GM18520 (cell line): Measurements from ENCODE around the gene CDC73.
"Not testable (repeated sequence)": the region's sequence is repeated elsewhere in the genome, so short reads cannot be mapped to it uniquely, and the experiment has no call there.

ENCODE experiments used
- ATAC-seq: cut with Tn5 transposase; IDR thresholded peaks from one replicate; pipeline ENCODE4 v1.9.1; 2021; ENCODE audit not compliant: unreplicated experiment

CDC73 gene

DNA sequence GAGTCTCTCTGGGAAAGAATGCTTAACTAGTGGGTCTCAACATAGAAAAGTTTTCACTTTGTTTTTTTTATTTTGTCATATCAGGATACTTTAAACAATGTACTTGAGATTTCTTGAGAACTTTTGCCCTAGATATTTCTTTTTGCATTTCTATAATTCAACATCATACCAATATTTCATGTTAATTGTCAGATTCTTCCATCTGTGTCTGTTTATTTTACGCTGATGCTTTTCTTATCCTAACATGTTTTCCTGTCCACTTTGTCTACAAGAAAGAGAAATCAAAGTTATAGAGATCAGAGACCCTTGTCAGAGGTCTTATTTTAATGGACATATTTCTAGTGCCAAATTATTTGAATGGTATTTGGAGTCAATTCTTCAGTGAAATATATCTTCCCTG, 160.1 kb downstream of the CDC73 start:
- no peak for ATAC-seq

DNA sequence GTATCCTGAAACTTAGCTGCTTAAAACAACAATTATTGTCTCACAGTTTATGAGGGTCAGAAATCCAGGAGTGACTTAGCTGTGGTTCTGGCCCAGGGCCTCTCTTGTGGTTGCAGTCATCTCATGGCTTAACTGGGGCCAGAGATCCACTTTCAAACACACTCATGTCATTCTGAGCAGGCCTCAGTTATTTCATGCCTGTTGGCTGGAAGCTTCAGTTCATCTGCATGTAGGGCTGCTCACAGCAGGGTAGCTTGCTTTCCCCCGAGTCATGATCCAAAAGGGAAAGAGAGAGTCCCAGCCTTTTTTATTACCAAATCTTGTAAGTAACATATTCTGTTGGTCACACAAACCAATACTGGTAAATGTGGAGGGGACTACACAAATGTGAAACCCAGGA, 161.2 kb downstream of the CDC73 start:
- no peak for ATAC-seq

DNA sequence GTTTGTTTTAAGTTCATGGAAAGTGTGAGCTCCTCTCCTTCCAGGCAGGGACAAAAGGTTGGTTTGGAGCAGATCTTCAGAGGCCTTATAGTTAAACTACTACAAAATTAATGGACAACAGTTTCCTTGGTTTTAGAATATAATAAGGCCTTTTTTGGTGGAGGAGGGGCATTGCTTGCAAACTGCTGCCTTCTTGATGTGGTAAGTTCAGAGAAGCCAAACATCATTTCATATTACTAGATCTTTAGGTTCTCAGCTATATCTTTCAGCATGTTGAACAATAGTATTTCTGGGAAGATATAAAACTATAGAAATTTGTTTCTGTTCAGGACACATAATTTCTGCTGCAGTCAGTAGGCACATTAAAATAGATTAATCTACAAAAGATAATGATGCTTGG, 162.4 kb downstream of the CDC73 start:
- no peak for ATAC-seq

DNA sequence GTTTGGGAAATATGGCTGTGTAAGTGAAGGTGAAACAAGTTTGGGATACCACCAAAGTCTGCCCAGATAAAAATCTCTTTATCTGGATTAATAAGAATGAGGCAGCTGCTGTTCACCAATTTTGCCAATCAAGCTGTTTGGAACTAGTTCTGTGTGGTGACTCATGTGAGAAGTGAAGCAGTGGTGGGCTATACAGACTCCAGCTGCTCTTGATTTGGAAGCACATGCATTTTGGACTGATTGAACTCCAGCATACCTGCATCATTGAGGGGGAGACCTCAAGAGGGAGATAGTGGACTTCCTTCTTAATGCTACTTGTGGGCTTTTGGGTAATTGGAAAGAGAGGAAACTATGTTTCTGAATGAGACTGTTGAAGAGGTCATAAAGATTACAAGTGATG, 163.8 kb downstream of the CDC73 start:
- ATAC-seq = no peak

DNA sequence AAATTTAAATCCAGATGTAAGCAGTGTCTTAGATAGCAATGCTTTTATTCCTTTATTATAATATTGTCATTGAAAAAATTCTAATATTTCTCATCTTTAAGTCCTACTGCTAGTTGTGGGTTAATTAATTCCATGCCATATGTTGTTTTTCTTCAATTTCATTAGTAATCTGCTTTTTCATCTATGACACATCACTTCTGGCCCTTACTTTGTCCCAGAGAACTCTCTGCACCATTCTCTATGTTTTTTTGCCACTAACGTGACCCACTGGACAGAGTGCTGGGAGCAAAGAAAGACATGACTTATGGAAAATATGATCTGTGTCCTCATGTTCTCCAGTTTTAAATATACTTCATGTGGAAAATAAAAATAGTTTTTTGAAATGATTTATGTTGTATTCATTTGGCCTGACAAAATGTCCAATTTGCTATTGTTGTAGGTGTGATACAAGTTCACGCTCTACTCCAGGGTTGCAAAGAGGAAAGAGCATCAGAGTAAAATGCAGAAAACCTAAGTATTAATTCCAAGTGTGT, 166.8 kb downstream of the CDC73 start:
- ATAC-seq = not testable (repeated sequence)

DNA sequence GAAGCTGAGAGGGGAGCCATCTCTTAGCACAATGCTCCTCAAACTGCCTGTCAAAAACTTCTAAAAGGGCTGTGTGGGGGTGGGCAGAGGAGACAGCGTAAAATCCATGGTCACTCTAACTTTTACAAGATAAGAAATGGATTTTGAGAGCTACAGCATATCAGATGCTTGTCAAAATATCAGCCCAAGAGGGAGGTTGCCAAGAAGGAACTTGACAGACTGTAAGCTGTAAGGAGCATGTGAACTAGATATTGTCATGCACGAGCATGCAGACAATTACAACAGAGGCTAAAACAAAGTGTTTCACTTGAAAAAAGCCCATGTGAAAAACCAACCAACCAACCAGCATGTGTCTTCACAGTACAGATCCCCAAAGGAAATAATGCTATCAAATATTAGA, 171.9 kb downstream of the CDC73 start:
- no peak for ATAC-seq

DNA sequence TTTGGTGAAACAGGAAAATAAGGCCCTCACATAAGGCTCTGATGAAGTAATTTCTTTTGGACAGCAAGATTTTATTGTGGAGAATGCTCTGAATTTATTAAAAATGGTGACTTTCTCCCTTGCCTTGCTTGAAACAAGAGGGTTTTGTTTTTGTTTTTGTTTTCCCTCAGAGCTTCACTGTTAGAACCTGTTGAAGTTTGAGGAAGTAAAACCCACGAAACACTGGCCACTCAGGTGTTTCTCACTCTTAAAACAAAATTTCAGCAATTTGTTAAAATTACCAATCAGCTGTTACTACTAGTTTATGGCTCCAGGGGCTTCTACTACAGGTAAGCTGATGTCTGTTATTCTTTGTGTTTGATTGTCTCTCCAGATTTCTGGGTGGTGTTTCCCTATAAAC, 177.2 kb downstream of the CDC73 start:
- peak; percentile 55 for ATAC-seq

DNA sequence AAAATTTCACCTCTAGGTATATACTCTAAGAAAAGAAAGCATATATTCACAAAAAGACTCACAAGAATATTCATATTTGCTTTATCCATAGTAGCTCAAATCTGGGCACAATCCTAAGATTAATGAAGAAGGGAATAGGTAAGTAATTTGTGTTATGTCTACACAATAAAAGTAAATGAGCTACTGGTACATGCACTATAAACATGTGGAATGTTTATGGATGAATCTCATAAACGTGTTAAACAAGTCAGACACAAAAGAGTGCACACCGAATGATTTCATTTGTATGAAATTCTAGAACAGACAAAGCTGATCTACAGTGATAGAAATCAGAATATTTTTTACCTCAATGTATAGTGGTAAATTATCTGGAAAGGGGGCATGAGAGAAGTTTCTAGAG, 179.9 kb downstream of the CDC73 start:
- no peak for ATAC-seq

DNA sequence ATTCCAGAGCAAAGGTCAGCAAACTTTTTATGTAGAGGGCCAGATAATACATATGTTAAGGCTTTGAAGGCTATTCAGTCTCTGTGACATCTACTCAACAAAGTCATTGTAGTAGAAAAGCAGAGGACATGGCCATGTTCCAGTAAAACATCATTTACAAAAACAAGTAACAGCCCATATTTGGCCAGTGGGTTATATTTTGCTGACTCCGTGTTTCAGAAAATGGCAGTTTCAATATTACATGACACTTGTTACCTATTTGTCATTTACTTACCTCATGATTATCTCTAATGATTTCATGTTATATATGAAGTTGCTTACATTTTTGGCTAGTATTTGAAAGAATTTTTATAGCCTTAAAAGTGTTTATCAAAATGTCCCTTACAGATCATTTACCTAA, 182.0 kb downstream of the CDC73 start:
- ATAC-seq = no peak
